Uterus (tissue), 2 donors: ENCODE data around the gene CFAP70.
"Not testable (repeated sequence)": the region's sequence is repeated elsewhere in the genome, so short reads cannot be mapped to it uniquely, and the experiment has no call there.

ENCODE experiments used
- POLR2A ChIP-seq, 2 donors: fragments of 450-650 bp; IDR thresholded peaks; one replicate each; pipeline ENCODE4 v1.6.1; 2016; ENCODE audit warnings: antibody characterized with exemption in 2 of 2, mild to moderate bottlenecking in 1 of 2, moderate library complexity in 1 of 2
- TF ChIP-seq, protein P1 (sequence below), 4 experiments: fragments of 200-600 bp in 2 of 4; fragments of 450-650 bp in 2 of 4; sonication (generic) in 2 of 4; IDR thresholded peaks; one replicate each; pipeline ENCODE4 v1.5.1; 2016 to 2019; ENCODE audit warnings: antibody characterized with exemption in 4 of 4, mild to moderate bottlenecking in 2 of 4, moderate library complexity in 1 of 4

- TF ChIP-seq POLR2A (IDR thresholded peaks at IDR 0.05) = not testable (repeated sequence)
- TF ChIP-seq, protein P1, sequence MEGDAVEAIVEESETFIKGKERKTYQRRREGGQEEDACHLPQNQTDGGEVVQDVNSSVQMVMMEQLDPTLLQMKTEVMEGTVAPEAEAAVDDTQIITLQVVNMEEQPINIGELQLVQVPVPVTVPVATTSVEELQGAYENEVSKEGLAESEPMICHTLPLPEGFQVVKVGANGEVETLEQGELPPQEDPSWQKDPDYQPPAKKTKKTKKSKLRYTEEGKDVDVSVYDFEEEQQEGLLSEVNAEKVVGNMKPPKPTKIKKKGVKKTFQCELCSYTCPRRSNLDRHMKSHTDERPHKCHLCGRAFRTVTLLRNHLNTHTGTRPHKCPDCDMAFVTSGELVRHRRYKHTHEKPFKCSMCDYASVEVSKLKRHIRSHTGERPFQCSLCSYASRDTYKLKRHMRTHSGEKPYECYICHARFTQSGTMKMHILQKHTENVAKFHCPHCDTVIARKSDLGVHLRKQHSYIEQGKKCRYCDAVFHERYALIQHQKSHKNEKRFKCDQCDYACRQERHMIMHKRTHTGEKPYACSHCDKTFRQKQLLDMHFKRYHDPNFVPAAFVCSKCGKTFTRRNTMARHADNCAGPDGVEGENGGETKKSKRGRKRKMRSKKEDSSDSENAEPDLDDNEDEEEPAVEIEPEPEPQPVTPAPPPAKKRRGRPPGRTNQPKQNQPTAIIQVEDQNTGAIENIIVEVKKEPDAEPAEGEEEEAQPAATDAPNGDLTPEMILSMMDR (IDR thresholded peaks at IDR 0.05) = not testable (repeated sequence)
These were observed 35.7 kb upstream of the CFAP70 start for GRCh38 chr10:73394325-73394724.
